Mesendoderm (in vitro differentiated cells): ENCODE measurements around the gene MEIS1.

Source experiments
- DNase-seq: peaks from one replicate; pipeline ENCODE4 v3.0.0; 2013
- H2AK5ac ChIP-seq: 2 replicates; pipeline ENCODE4 v1.6.1; 2013; ENCODE audit warnings: low read length, inconsistent platforms
- H2BK120ac ChIP-seq: 2 replicates; pipeline ENCODE4 v1.6.1; 2013; ENCODE audit warnings: low read depth, mild to moderate bottlenecking, low read length, moderate library complexity, mixed read lengths
- H2BK15ac ChIP-seq: replicated peaks from 2 replicates; pipeline ENCODE4 v1.6.1; 2013; ENCODE audit warnings: low read depth, mild to moderate bottlenecking, moderate library complexity
- H2BK5ac ChIP-seq: 2 replicates; pipeline ENCODE4 v1.6.1; 2013; ENCODE audit warnings: low read length, inconsistent platforms
- H3K18ac ChIP-seq: 2 replicates; pipeline ENCODE4 v1.6.1; 2013; ENCODE audit warnings: mild to moderate bottlenecking, low read length, mixed read lengths
- H3K23ac ChIP-seq: one replicate; pipeline ENCODE4 v1.6.1; 2013; ENCODE audit warnings: low read length
- H3K27ac ChIP-seq: 2 replicates; pipeline ENCODE4 v1.5.1; 2013; ENCODE audit warnings: low read depth, mild to moderate bottlenecking, inconsistent platforms, low read length, moderate library complexity
- H3K27me3 ChIP-seq: 2 replicates; pipeline ENCODE4 v1.6.1; 2013; ENCODE audit warnings: low read length, control low read depth, mild to moderate bottlenecking, inconsistent platforms; ENCODE audit not compliant: insufficient read depth, poor library complexity
- H3K36me3 ChIP-seq: 2 replicates; pipeline ENCODE4 v1.6.1; 2013; ENCODE audit warnings: low read length, inconsistent platforms; ENCODE audit not compliant: control insufficient read depth, insufficient read depth
- H3K4ac ChIP-seq: one replicate; pipeline ENCODE4 v1.6.1; 2013; ENCODE audit warnings: low read depth, mild to moderate bottlenecking, low read length, moderate library complexity
- H3K4me1 ChIP-seq: 2 replicates; pipeline ENCODE4 v1.6.1; 2013; ENCODE audit warnings: low read depth, low read length, inconsistent platforms; ENCODE audit not compliant: control insufficient read depth
- H3K4me2 ChIP-seq: 2 replicates; pipeline ENCODE4 v1.6.1; 2013; ENCODE audit warnings: low read length
- H3K4me3 ChIP-seq: 2 replicates; pipeline ENCODE4 v1.5.1; 2013; ENCODE audit warnings: mild to moderate bottlenecking, low read length
- H3K56ac ChIP-seq: one replicate; pipeline ENCODE4 v1.6.1; 2013; ENCODE audit warnings: low read length
- H3K79me1 ChIP-seq: 2 replicates; pipeline ENCODE4 v1.6.1; 2013; ENCODE audit warnings: low read length, inconsistent platforms
- H3K79me2 ChIP-seq: 2 replicates; pipeline ENCODE4 v1.6.1; 2013; ENCODE audit warnings: mild to moderate bottlenecking, low read length; ENCODE audit not compliant: control insufficient read depth, insufficient read depth
- H3K9ac ChIP-seq: 2 replicates; pipeline ENCODE4 v1.6.1; 2013; ENCODE audit warnings: low read length, inconsistent platforms
- H4K5ac ChIP-seq: one replicate; pipeline ENCODE4 v1.6.1; 2013; ENCODE audit warnings: low read length
- H4K8ac ChIP-seq: one replicate; pipeline ENCODE4 v1.6.1; 2013; ENCODE audit warnings: low read depth, mild to moderate bottlenecking, control low read depth, low read length, moderate library complexity
- WGBS: extraction: QIAGEN DNeasy Blood & Tissue Kit; methylation state at CpG from one replicate; pipeline ENCODE4 v1.1.7; 2013; ENCODE audit warnings: low lambda C conversion rate, missing lambda C conversion rate; ENCODE audit not compliant: insufficient coverage; ENCODE audit errors: extremely low coverage; 5-methylcytosine and 5-hydroxymethylcytosine counted together

MEIS1 gene

GRCh38 chr2:66433695-66433944 lies 1.3 kb upstream of the MEIS1 start:
- H3K4ac ChIP-seq = no peak overlapping the region
- no CpG with 5 or more reads among the region's 7 CpGs for WGBS
- H3K36me3 ChIP-seq = no peaks in the 10 kb centered on the region
- H2BK15ac ChIP-seq = no peak overlapping the region
- H3K79me2 ChIP-seq = no peaks in the 10 kb centered on the region
- no peaks in the 10 kb centered on the region for H3K4me1 ChIP-seq
- peak overlapping the region; percentile 95 for H3K4me2 ChIP-seq
- H2BK120ac ChIP-seq = no peak overlapping the region
- peak overlapping the region; percentile 52 for H3K4me3 ChIP-seq
- no peak for DNase-seq
- H3K9ac ChIP-seq = peak overlapping the region; percentile 77
- peaks cover 23% of the 10 kb centered on the region for H3K27me3 ChIP-seq
- no peak overlapping the region for H3K23ac ChIP-seq
- no peak overlapping the region for H4K5ac ChIP-seq
- H2BK5ac ChIP-seq = no peak overlapping the region
- H3K18ac ChIP-seq = peak overlapping the region; percentile 35
- no peaks in the 10 kb centered on the region for H3K79me1 ChIP-seq
- H3K27ac ChIP-seq = no peak overlapping the region
- H2AK5ac ChIP-seq = no peak overlapping the region
- no peak overlapping the region for H4K8ac ChIP-seq
- H3K56ac ChIP-seq = peak overlapping the region; percentile 66

GRCh38 chr2:66433945-66434678 lies 813 bp upstream of the MEIS1 start:
- no peaks in the 10 kb centered on the region for H3K36me3 ChIP-seq
- peak overlapping the region; percentile 77 for H3K9ac ChIP-seq
- H2AK5ac ChIP-seq = no peak overlapping the region
- peaks cover 27% of the 10 kb centered on the region for H3K27me3 ChIP-seq
- H3K27ac ChIP-seq = no peak overlapping the region
- peak overlapping the region; percentile 77 for H2BK15ac ChIP-seq
- peak overlapping the region; percentile 83 for H2BK120ac ChIP-seq
- DNase-seq = peak; percentile 85
- H3K4me2 ChIP-seq = peak overlapping the region; percentile 95
- WGBS = no CpG with 5 or more reads among the region's 61 CpGs
- no peak overlapping the region for H3K23ac ChIP-seq
- H3K4me1 ChIP-seq = no peaks in the 10 kb centered on the region
- no peaks in the 10 kb centered on the region for H3K79me1 ChIP-seq
- no peak overlapping the region for H4K5ac ChIP-seq
- peak overlapping the region; percentile 52 for H3K4me3 ChIP-seq
- H2BK5ac ChIP-seq = no peak overlapping the region
- H3K56ac ChIP-seq = peak overlapping the region; percentile 66
- peak overlapping the region; percentile 35 for H3K18ac ChIP-seq
- no peaks in the 10 kb centered on the region for H3K79me2 ChIP-seq
- H4K8ac ChIP-seq = no peak overlapping the region
- H3K4ac ChIP-seq = no peak overlapping the region

GRCh38 chr2:66435549-66435875 lies 587 bp downstream of the MEIS1 start:
- no peak overlapping the region for H3K4ac ChIP-seq
- no CpG with 5 or more reads among the region's 15 CpGs for WGBS
- H3K27me3 ChIP-seq = peaks cover 36% of the 10 kb centered on the region

GRCh38 chr2:66435963-66436362 lies 1.0 kb downstream of the MEIS1 start:
- peaks cover 2% of the 10 kb centered on the region for H3K4me1 ChIP-seq

More at GRCh38 chr2:66435549-66435875, 587 bp downstream of the MEIS1 start:
- H3K56ac ChIP-seq = no peak overlapping the region
- no peak overlapping the region for H3K23ac ChIP-seq
- H3K4me2 ChIP-seq = peak overlapping the region; percentile 95
- H3K4me3 ChIP-seq = no peak overlapping the region
- H3K36me3 ChIP-seq = no peaks in the 10 kb centered on the region
- no peak overlapping the region for H4K5ac ChIP-seq
- H2BK15ac ChIP-seq = no peak overlapping the region
- no peak overlapping the region for H4K8ac ChIP-seq
- H3K79me1 ChIP-seq = no peaks in the 10 kb centered on the region
- H3K79me2 ChIP-seq = no peaks in the 10 kb centered on the region
- no peak overlapping the region for H3K18ac ChIP-seq
- peak; percentile 25 for DNase-seq
- no peak overlapping the region for H2BK120ac ChIP-seq
- no peak overlapping the region for H3K9ac ChIP-seq
- H3K4me1 ChIP-seq = peaks cover 2% of the 10 kb centered on the region
- no peak overlapping the region for H2BK5ac ChIP-seq
- H3K27ac ChIP-seq = no peak overlapping the region
- H2AK5ac ChIP-seq = no peak overlapping the region

GRCh38 chr2:66436581-66437001 lies 1.7 kb downstream of the MEIS1 start:
- no peak overlapping the region for H2AK5ac ChIP-seq
- no peak overlapping the region for H3K56ac ChIP-seq
- H3K9ac ChIP-seq = no peak overlapping the region
- H3K27ac ChIP-seq = no peak overlapping the region
- H3K79me2 ChIP-seq = no peaks in the 10 kb centered on the region
- peak; percentile 19 for DNase-seq
- H2BK15ac ChIP-seq = no peak overlapping the region
- no peaks in the 10 kb centered on the region for H3K79me1 ChIP-seq
- WGBS = no CpG with 5 or more reads among the region's 2 CpGs
- H3K4me3 ChIP-seq = no peak overlapping the region
- no peak overlapping the region for H2BK5ac ChIP-seq
- H3K18ac ChIP-seq = no peak overlapping the region
- no peak overlapping the region for H4K8ac ChIP-seq
- no peak overlapping the region for H3K4ac ChIP-seq
- no peak overlapping the region for H4K5ac ChIP-seq
- no peaks in the 10 kb centered on the region for H3K36me3 ChIP-seq
- H3K4me1 ChIP-seq = peaks cover 2% of the 10 kb centered on the region
- no peak overlapping the region for H2BK120ac ChIP-seq
- peaks cover 46% of the 10 kb centered on the region for H3K27me3 ChIP-seq
- H3K23ac ChIP-seq = no peak overlapping the region
- no peak overlapping the region for H3K4me2 ChIP-seq

More at GRCh38 chr2:66435963-66436362, 1.0 kb downstream of the MEIS1 start:
- no peaks in the 10 kb centered on the region for H3K79me1 ChIP-seq
- no peak overlapping the region for H2AK5ac ChIP-seq
- H3K18ac ChIP-seq = no peak overlapping the region
- H3K4ac ChIP-seq = no peak overlapping the region
- no peak overlapping the region for H3K9ac ChIP-seq
- no peak overlapping the region for H2BK5ac ChIP-seq
- H4K5ac ChIP-seq = no peak overlapping the region
- H4K8ac ChIP-seq = no peak overlapping the region
- H3K27me3 ChIP-seq = peaks cover 41% of the 10 kb centered on the region
- H3K4me2 ChIP-seq = no peak overlapping the region
- H3K56ac ChIP-seq = no peak overlapping the region
- no peaks in the 10 kb centered on the region for H3K79me2 ChIP-seq
- no peak overlapping the region for H3K27ac ChIP-seq
- no peaks in the 10 kb centered on the region for H3K36me3 ChIP-seq
- H2BK15ac ChIP-seq = no peak overlapping the region
- no CpG with 5 or more reads among the region's 2 CpGs for WGBS
- no peak overlapping the region for H2BK120ac ChIP-seq
- DNase-seq = no peak
- no peak overlapping the region for H3K23ac ChIP-seq
- no peak overlapping the region for H3K4me3 ChIP-seq

GRCh38 chr2:66437109-66437690 lies 2.3 kb downstream of the MEIS1 start:
- Histone ChIP-seq H3K27me3 (peaks cover 45% of the 10 kb centered on the region), H2BK120ac (no peak overlapping the region), H3K79me1 (no peaks in the 10 kb centered on the region), H2BK5ac (no peak overlapping the region), H3K79me2 (no peaks in the 10 kb centered on the region), H2BK15ac (no peak overlapping the region), H4K5ac (no peak overlapping the region), H3K4me1 (peaks cover 2% of the 10 kb centered on the region), H3K56ac (no peak overlapping the region), H3K4ac (no peak overlapping the region), H3K36me3 (no peaks in the 10 kb centered on the region), H3K27ac (no peak overlapping the region), H3K4me3 (no peak overlapping the region), H3K9ac (no peak overlapping the region), H4K8ac (no peak overlapping the region), H3K4me2 (no peak overlapping the region), H2AK5ac (no peak overlapping the region), H3K23ac (peak overlapping the region; percentile 75), H3K18ac (no peak overlapping the region)
- no CpG with 5 or more reads among the region's 14 CpGs for WGBS
- DNase-seq = no peak
